ENCODE measurements around the gene SRGAP2B. TPM values are rescaled to one million over a fixed set of nuclear protein-coding genes. Genes with fewer than 3 reads are reported as not detected.
"Not testable (repeated sequence)": the region's sequence is repeated elsewhere in the genome, so short reads cannot be mapped to it uniquely, and the experiment has no call there.

Gene SRGAP2B
- total RNA-seq, 2 donors from 2014 or later = 61.2 to 82.0 TPM

DNA sequence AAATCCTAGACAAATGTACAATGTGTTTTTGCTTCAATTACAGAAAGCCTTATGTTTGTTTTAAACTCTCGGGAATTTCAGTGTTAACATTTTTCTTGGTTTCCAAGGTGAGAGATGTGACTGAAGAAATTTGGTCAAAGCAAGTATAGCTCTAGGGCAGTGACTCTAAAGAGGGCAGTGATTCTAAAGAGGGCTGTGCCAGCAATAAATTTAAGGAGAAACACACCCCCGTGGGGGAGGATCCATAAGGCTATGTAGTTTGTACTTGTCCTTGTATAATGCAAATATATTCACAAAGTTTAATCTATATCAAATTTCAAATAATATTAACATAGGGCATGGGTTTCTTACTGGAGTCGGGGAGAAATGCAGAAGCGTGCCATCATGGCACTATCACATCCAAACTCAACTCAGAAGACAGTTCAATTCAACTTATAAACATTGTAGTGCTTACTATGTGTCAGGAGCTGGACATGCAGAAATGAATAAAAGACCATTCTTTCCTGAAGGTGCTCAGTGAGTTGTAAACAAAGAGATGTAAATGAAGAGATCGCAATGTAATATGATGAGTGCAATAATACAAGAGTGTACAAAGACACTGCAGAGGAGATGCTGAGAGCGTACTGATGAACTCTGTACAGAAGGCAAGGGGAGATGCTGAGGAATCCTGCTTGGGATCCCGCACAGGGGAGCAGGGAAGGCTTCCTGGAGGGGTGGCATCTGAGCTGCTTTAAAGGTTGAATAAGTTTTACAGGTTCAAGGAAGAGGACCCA is 12.5 kb downstream of the SRGAP2B start:
- not testable (repeated sequence) for H3K36me3 Mint-ChIP-seq (ENCODE audit: low read depth); H3K36me3 ChIP-seq (ENCODE audit: control insufficient read depth, insufficient read depth, low read length); H3K4me1 Mint-ChIP-seq; H3K9ac ChIP-seq (ENCODE audit: extremely low read depth, low read length, poor library complexity, severe bottlenecking); H3K9me3 ChIP-seq (ENCODE audit: control insufficient read depth, low read length); H3K9me3 Mint-ChIP-seq; H3K27me3 Mint-ChIP-seq (ENCODE audit: insufficient read depth); H3K4me1 ChIP-seq (ENCODE audit: control insufficient read depth, insufficient read depth, low read length); H3K27me3 ChIP-seq (ENCODE audit: control insufficient read depth, insufficient read depth, low read length, poor library complexity, severe bottlenecking); H3K27ac ChIP-seq (ENCODE audit: low read depth, low read length); H3K27ac Mint-ChIP-seq; DNase-seq; H3K4me3 Mint-ChIP-seq; H3K4me3 ChIP-seq (ENCODE audit: low read length)
- 88 to 98% methylated on average over 2 to 3 of the region's 7 CpGs for WGBS, 2 experiments (ENCODE audit: insufficient coverage in 1 of 2, insufficient read length in 1 of 2)

DNA sequence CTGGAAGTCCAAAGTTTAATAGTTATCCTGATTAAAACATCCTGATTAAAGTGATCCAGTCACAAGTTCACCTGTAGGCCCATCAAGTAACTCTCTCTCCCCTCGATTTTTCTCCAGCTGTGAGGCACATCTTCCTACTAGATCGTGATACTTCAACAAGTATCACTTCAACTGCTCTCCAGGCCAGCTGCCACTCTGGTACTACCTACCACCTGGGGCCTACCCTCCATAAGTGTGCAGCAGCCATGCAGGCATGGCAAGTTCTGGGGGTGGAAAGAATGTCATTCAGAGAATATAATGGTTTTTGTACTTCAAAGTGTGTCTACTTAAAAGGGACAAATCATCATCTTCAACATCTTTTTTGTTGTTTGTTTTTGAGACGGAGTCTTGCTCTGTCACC is 14.9 kb downstream of the SRGAP2B start:
- not testable (repeated sequence) for H3K36me3 ChIP-seq (ENCODE audit: control insufficient read depth, insufficient read depth, low read length); H3K4me1 ChIP-seq (ENCODE audit: control insufficient read depth, insufficient read depth, low read length); DNase-seq; H3K27ac Mint-ChIP-seq; H3K27ac ChIP-seq (ENCODE audit: low read depth, low read length); H3K36me3 Mint-ChIP-seq (ENCODE audit: low read depth); H3K4me3 ChIP-seq (ENCODE audit: low read length); H3K27me3 Mint-ChIP-seq (ENCODE audit: insufficient read depth); H3K27me3 ChIP-seq (ENCODE audit: control insufficient read depth, insufficient read depth, low read length, poor library complexity, severe bottlenecking); H3K4me3 Mint-ChIP-seq; H3K9me3 ChIP-seq (ENCODE audit: control insufficient read depth, low read length); H3K9ac ChIP-seq (ENCODE audit: extremely low read depth, low read length, poor library complexity, severe bottlenecking); H3K9me3 Mint-ChIP-seq; H3K4me1 Mint-ChIP-seq
- WGBS, 2 experiments (ENCODE audit: insufficient coverage in 1 of 2, insufficient read length in 1 of 2) = 95% methylated on average over 2 of the region's 3 CpGs; no CpG with 5 or more reads in 1 of the 2 experiments

- H3K27ac Mint-ChIP-seq; H3K36me3 Mint-ChIP-seq (ENCODE audit: low read depth); H3K27me3 Mint-ChIP-seq (ENCODE audit: insufficient read depth); H3K9ac ChIP-seq (ENCODE audit: extremely low read depth, low read length, poor library complexity, severe bottlenecking); H3K27me3 ChIP-seq (ENCODE audit: control insufficient read depth, insufficient read depth, low read length, poor library complexity, severe bottlenecking); H3K9me3 Mint-ChIP-seq; H3K27ac ChIP-seq (ENCODE audit: low read depth, low read length); H3K4me1 Mint-ChIP-seq; H3K4me3 Mint-ChIP-seq; H3K4me1 ChIP-seq (ENCODE audit: control insufficient read depth, insufficient read depth, low read length); H3K36me3 ChIP-seq (ENCODE audit: control insufficient read depth, insufficient read depth, low read length); H3K4me3 ChIP-seq (ENCODE audit: low read length); H3K9me3 ChIP-seq (ENCODE audit: control insufficient read depth, low read length): not testable (repeated sequence)
- peak; percentile 7 for DNase-seq
- WGBS, 2 experiments (ENCODE audit: insufficient coverage in 1 of 2, insufficient read length in 1 of 2) = 90% methylated on average over 1 of the region's 2 CpGs; no CpG with 5 or more reads in 1 of the 2 experiments
Observed at GRCh38 chr1:145079737-145080136, 15.4 kb downstream of the SRGAP2B start.

DNA sequence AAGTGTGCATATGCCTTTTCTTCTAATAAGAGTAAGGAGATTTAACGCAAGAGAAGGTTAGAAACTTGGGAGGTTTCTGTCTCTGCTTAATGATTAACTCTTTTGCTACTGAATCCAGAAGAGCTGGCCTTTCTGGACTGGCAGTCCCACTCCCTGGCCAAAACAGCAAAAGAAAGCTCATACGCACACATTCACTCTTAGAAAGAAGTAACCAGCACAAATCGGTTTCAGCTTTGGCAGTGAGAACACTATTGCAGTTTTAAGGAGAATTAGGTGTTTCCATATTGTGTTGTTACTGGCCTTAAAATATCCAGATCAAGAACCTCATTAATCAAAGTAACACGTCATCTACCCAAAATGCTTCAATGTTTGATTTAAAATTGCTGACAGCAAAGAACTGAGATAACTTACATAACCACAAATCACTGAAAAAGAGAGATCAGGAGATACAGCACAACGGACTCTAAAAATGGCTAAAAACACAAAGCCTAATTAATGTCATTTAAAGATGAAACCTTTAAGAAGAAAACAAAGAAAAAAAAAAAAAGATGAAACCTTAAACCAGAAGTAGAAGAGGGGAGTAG is 16.2 kb downstream of the SRGAP2B start:
- no CpG with 5 or more reads among the region's 5 CpGs for WGBS, 2 experiments (ENCODE audit: insufficient coverage in 1 of 2, insufficient read length in 1 of 2)
- not testable (repeated sequence) for H3K36me3 Mint-ChIP-seq (ENCODE audit: low read depth); H3K4me3 ChIP-seq (ENCODE audit: low read length); H3K4me1 Mint-ChIP-seq; H3K4me3 Mint-ChIP-seq; H3K9me3 ChIP-seq (ENCODE audit: control insufficient read depth, low read length); H3K4me1 ChIP-seq (ENCODE audit: control insufficient read depth, insufficient read depth, low read length); H3K27me3 Mint-ChIP-seq (ENCODE audit: insufficient read depth); H3K9me3 Mint-ChIP-seq; H3K27me3 ChIP-seq (ENCODE audit: control insufficient read depth, insufficient read depth, low read length, poor library complexity, severe bottlenecking); H3K36me3 ChIP-seq (ENCODE audit: control insufficient read depth, insufficient read depth, low read length); DNase-seq; H3K27ac ChIP-seq (ENCODE audit: low read depth, low read length); H3K9ac ChIP-seq (ENCODE audit: extremely low read depth, low read length, poor library complexity, severe bottlenecking); H3K27ac Mint-ChIP-seq

GRCh38 chr1:145077872-145078786 is 17.0 kb downstream of the SRGAP2B start:
- H3K4me3 ChIP-seq (ENCODE audit: low read length); H3K36me3 ChIP-seq (ENCODE audit: control insufficient read depth, insufficient read depth, low read length); H3K9me3 ChIP-seq (ENCODE audit: control insufficient read depth, low read length); DNase-seq; H3K4me1 ChIP-seq (ENCODE audit: control insufficient read depth, insufficient read depth, low read length); H3K36me3 Mint-ChIP-seq (ENCODE audit: low read depth); H3K27me3 ChIP-seq (ENCODE audit: control insufficient read depth, insufficient read depth, low read length, poor library complexity, severe bottlenecking); H3K27me3 Mint-ChIP-seq (ENCODE audit: insufficient read depth); H3K4me3 Mint-ChIP-seq; H3K4me1 Mint-ChIP-seq; H3K27ac Mint-ChIP-seq; H3K27ac ChIP-seq (ENCODE audit: low read depth, low read length); H3K9ac ChIP-seq (ENCODE audit: extremely low read depth, low read length, poor library complexity, severe bottlenecking); H3K9me3 Mint-ChIP-seq: not testable (repeated sequence)
- no CpG with 5 or more reads among the region's 11 CpGs for WGBS, 2 experiments (ENCODE audit: insufficient coverage in 1 of 2, insufficient read length in 1 of 2)

GRCh38 chr1:145076877-145077276 is 18.3 kb downstream of the SRGAP2B start:
- H3K27me3 ChIP-seq (ENCODE audit: control insufficient read depth, insufficient read depth, low read length, poor library complexity, severe bottlenecking); H3K9me3 Mint-ChIP-seq; DNase-seq; H3K27ac Mint-ChIP-seq; H3K4me3 Mint-ChIP-seq; H3K4me3 ChIP-seq (ENCODE audit: low read length); H3K36me3 ChIP-seq (ENCODE audit: control insufficient read depth, insufficient read depth, low read length); H3K27me3 Mint-ChIP-seq (ENCODE audit: insufficient read depth); H3K9ac ChIP-seq (ENCODE audit: extremely low read depth, low read length, poor library complexity, severe bottlenecking); H3K27ac ChIP-seq (ENCODE audit: low read depth, low read length); H3K4me1 ChIP-seq (ENCODE audit: control insufficient read depth, insufficient read depth, low read length); H3K36me3 Mint-ChIP-seq (ENCODE audit: low read depth); H3K9me3 ChIP-seq (ENCODE audit: control insufficient read depth, low read length); H3K4me1 Mint-ChIP-seq: not testable (repeated sequence)
- WGBS, 2 experiments (ENCODE audit: insufficient coverage in 1 of 2, insufficient read length in 1 of 2) = no CpG with 5 or more reads among the region's 3 CpGs

Data from endodermal cell (in vitro differentiated cells).